Astrocyte (in vitro differentiated cells and primary cell): ENCODE data around the gene ZFYVE19. TPM values are rescaled to one million over a fixed set of nuclear protein-coding genes. Genes with fewer than 3 reads are reported as not detected.
A peak's percentile ranks its signal among the peaks of the same experiment; 100 is the strongest.

Experiments
- DNase-seq: peaks from one replicate; pipeline ENCODE4 v3.0.0-alpha.2; 2010; ENCODE audit warnings: low read depth
- FAIRE-seq: peaks from 2 replicates; lab custom pipeline; 2011; peaks lifted over from hg19 to GRCh38; lab: Jason Lieb, UNC
- H2AFZ ChIP-seq: 2 replicates; pipeline ENCODE4 v1.6.0; 2012; ENCODE audit warnings: low read depth, low read length, inconsistent platforms
- H3K27ac ChIP-seq: 2 replicates; pipeline ENCODE4 v1.5.1; 2011; ENCODE audit warnings: low read depth, low read length, inconsistent platforms
- H3K27me3 ChIP-seq: 2 replicates; pipeline ENCODE4 v1.6.0; 2011; ENCODE audit warnings: low read length, inconsistent platforms; ENCODE audit not compliant: insufficient read depth
- H3K36me3 ChIP-seq: 2 replicates; pipeline ENCODE4 v1.5.1; 2011; ENCODE audit warnings: low read length, inconsistent platforms; ENCODE audit not compliant: insufficient read depth
- H3K4me1 ChIP-seq: 2 replicates; pipeline ENCODE4 v1.5.1; 2011; ENCODE audit warnings: low read length, inconsistent platforms; ENCODE audit not compliant: insufficient read depth
- H3K4me2 ChIP-seq: 2 replicates; pipeline ENCODE4 v1.6.0; 2012; ENCODE audit warnings: low read length, inconsistent platforms
- H3K4me3 ChIP-seq: 2 replicates; pipeline ENCODE4 v1.5.1; 2011; ENCODE audit warnings: low read depth, mild to moderate bottlenecking, low read length, inconsistent platforms; ENCODE audit not compliant: insufficient read depth
- H3K79me2 ChIP-seq: 2 replicates; pipeline ENCODE4 v1.6.0; 2012; ENCODE audit warnings: mild to moderate bottlenecking, low read length, inconsistent platforms; ENCODE audit not compliant: insufficient read depth
- H3K9ac ChIP-seq: 2 replicates; pipeline ENCODE4 v1.6.0; 2012; ENCODE audit warnings: mild to moderate bottlenecking, low read length, inconsistent platforms
- H3K9me3 ChIP-seq: 2 replicates; pipeline ENCODE4 v1.5.1; 2012; ENCODE audit warnings: low read depth, mild to moderate bottlenecking, low read length, inconsistent platforms; ENCODE audit not compliant: insufficient read depth
- H4K20me1 ChIP-seq: 2 replicates; pipeline ENCODE4 v1.6.0; 2012; ENCODE audit warnings: low read length, inconsistent platforms; ENCODE audit not compliant: insufficient read depth
- H3K27ac Mint-ChIP-seq: one replicate; pipeline ENCODE4 v1.8.0; 2021; ENCODE audit warnings: mild to moderate bottlenecking, mixed read lengths; ENCODE audit not compliant: unreplicated experiment
- H3K27me3 Mint-ChIP-seq: one replicate; pipeline ENCODE4 v1.8.0; 2021; ENCODE audit warnings: low read depth, mixed read lengths; ENCODE audit not compliant: unreplicated experiment
- H3K36me3 Mint-ChIP-seq: one replicate; pipeline ENCODE4 v1.8.0; 2021; ENCODE audit warnings: low read depth, mixed read lengths; ENCODE audit not compliant: unreplicated experiment
- H3K4me1 Mint-ChIP-seq: one replicate; pipeline ENCODE4 v1.8.0; 2021; ENCODE audit warnings: low read depth, mixed read lengths; ENCODE audit not compliant: unreplicated experiment
- H3K4me3 Mint-ChIP-seq: one replicate; pipeline ENCODE4 v1.8.0; 2021; ENCODE audit warnings: mild to moderate bottlenecking, moderate library complexity, mixed read lengths; ENCODE audit not compliant: unreplicated experiment
- H3K9me3 Mint-ChIP-seq: one replicate; pipeline ENCODE4 v1.8.0; 2021; ENCODE audit warnings: mild to moderate bottlenecking, mixed read lengths; ENCODE audit not compliant: unreplicated experiment
- CTCF ChIP-seq: IDR thresholded peaks from 2 replicates; pipeline ENCODE4 v1.5.1; 2011; ENCODE audit warnings: low read depth, mild to moderate bottlenecking, inconsistent platforms, low read length, moderate library complexity; ENCODE audit not compliant: insufficient read depth
- EZH2 ChIP-seq: IDR thresholded peaks from 2 replicates; pipeline ENCODE4 v1.6.1; 2012; ENCODE audit warnings: mild to moderate bottlenecking, low read length, inconsistent platforms; ENCODE audit not compliant: insufficient read depth
- total RNA-seq: library from RNA; stranded (reverse); gene quantifications from 2 replicates; pipeline ENCODE4 v1.2.1, GENCODE V29; 2021

The ZFYVE19 gene
- total RNA-seq, 1 donor from 2014 or later, result 13.0 TPM

GRCh38 chr15:40844696-40845030 is 37.8 kb downstream of the ZFYVE19 start:
- H3K27me3 ChIP-seq, result peaks cover 11% of the 10 kb centered on the region
- peaks cover 13% of the 10 kb centered on the region for H3K4me1 ChIP-seq
- H3K9me3 Mint-ChIP-seq, result no peaks in the 10 kb centered on the region
- peaks cover 13% of the 10 kb centered on the region for H3K27me3 Mint-ChIP-seq
- no peak overlapping the region for H3K27ac Mint-ChIP-seq
- H3K36me3 Mint-ChIP-seq, result peaks cover 2% of the 10 kb centered on the region
- no peaks in the 10 kb centered on the region for H3K79me2 ChIP-seq
- peak overlapping the region; percentile 84 for H2AFZ ChIP-seq
- no peaks in the 10 kb centered on the region for H3K9me3 ChIP-seq
- H3K4me2 ChIP-seq, result peak overlapping the region; percentile 80
- DNase-seq, result no peak
- H3K4me3 ChIP-seq, result peak overlapping the region; percentile 48
- no peak overlapping the region for H3K9ac ChIP-seq
- H3K36me3 ChIP-seq, result no peaks in the 10 kb centered on the region
- peaks cover 32% of the 10 kb centered on the region for H3K4me1 Mint-ChIP-seq
- TF ChIP-seq CTCF (no peak), EZH2 (peak; percentile 77)
- H3K4me3 Mint-ChIP-seq, result peak overlapping the region; percentile 82
- no peak overlapping the region for H3K27ac ChIP-seq
- no peak for FAIRE-seq
- no peaks in the 10 kb centered on the region for H4K20me1 ChIP-seq

GRCh38 chr15:40845036-40845435 is 38.1 kb downstream of the ZFYVE19 start:
- no peaks in the 10 kb centered on the region for H3K79me2 ChIP-seq
- no peaks in the 10 kb centered on the region for H3K36me3 ChIP-seq
- no peak overlapping the region for H3K9ac ChIP-seq
- Mint-ChIP-seq H3K4me1 (peaks cover 32% of the 10 kb centered on the region), H3K27me3 (peaks cover 12% of the 10 kb centered on the region), H3K4me3 (peak overlapping the region; percentile 82), H3K27ac (no peak overlapping the region), H3K9me3 (no peaks in the 10 kb centered on the region), H3K36me3 (peaks cover 2% of the 10 kb centered on the region)
- peak overlapping the region; percentile 84 for H2AFZ ChIP-seq
- no peak for FAIRE-seq
- peak overlapping the region; percentile 80 for H3K4me2 ChIP-seq
- H3K4me1 ChIP-seq, result peaks cover 13% of the 10 kb centered on the region
- peaks cover 11% of the 10 kb centered on the region for H3K27me3 ChIP-seq
- no peaks in the 10 kb centered on the region for H3K9me3 ChIP-seq
- DNase-seq, result no peak
- TF ChIP-seq CTCF, result no peak
- TF ChIP-seq EZH2, result no peak
- H3K4me3 ChIP-seq, result peak overlapping the region; percentile 48
- H4K20me1 ChIP-seq, result no peaks in the 10 kb centered on the region
- H3K27ac ChIP-seq, result no peak overlapping the region

- Histone ChIP-seq H3K4me2 (peak overlapping the region; percentile 24), H4K20me1 (no peaks in the 10 kb centered on the region), H3K36me3 (no peaks in the 10 kb centered on the region), H3K27ac (no peak overlapping the region), H2AFZ (no peak overlapping the region), H3K27me3 (peaks cover 11% of the 10 kb centered on the region), H3K9ac (no peak overlapping the region), H3K9me3 (no peaks in the 10 kb centered on the region), H3K79me2 (no peaks in the 10 kb centered on the region), H3K4me1 (peaks cover 13% of the 10 kb centered on the region), H3K4me3 (no peak overlapping the region)
- no peaks in the 10 kb centered on the region for H3K9me3 Mint-ChIP-seq
- H3K4me3 Mint-ChIP-seq, result peak overlapping the region; percentile 73
- TF ChIP-seq CTCF, result no peak
- no peak for TF ChIP-seq EZH2
- peaks cover 1% of the 10 kb centered on the region for H3K36me3 Mint-ChIP-seq
- peaks cover 11% of the 10 kb centered on the region for H3K27me3 Mint-ChIP-seq
- peaks cover 32% of the 10 kb centered on the region for H3K4me1 Mint-ChIP-seq
- H3K27ac Mint-ChIP-seq, result peak overlapping the region; percentile 85
- DNase-seq (no peak), FAIRE-seq (no peak)
Observed at GRCh38 chr15:40845511-40846284, 38.8 kb downstream of the ZFYVE19 start.
